HG03139 (cell line): ENCODE measurements around the gene OR4K13.

Experiments used
- ATAC-seq: cut with Tn5 transposase; IDR thresholded peaks from one replicate; pipeline ENCODE4 v1.9.1; 2021; ENCODE audit not compliant: unreplicated experiment

OR4K13 gene

GRCh38 chr14:20035938-20036337, at the start of gene OR4K13:
OR4K13 (minus strand) TSS chr14:20036038; CDS start chr14:20034758, 1,280 bp downstream.
- ATAC-seq = no peak

- no peak for ATAC-seq
Observed at GRCh38 chr14:20059745-20060144, 23.9 kb upstream of the OR4K13 start, which contains the start of gene OR4L1. OR4L1 (plus strand) TSS chr14:20060045; CDS start chr14:20060045, 0 bp downstream.

- no peak for ATAC-seq
Observed at GRCh38 chr14:20048202-20048601, 12.4 kb upstream of the OR4K13 start.

GRCh38 chr14:20044243-20044642, 8.4 kb upstream of the OR4K13 start:
- no peak for ATAC-seq

GRCh38 chr14:20035449-20035848, 389 bp downstream of the OR4K13 start:
- ATAC-seq = no peak

GRCh38 chr14:20031058-20031457, 4.8 kb downstream of the OR4K13 start:
- no peak for ATAC-seq

- no peak for ATAC-seq
Observed at GRCh38 chr14:20019257-20019865, 16.5 kb downstream of the OR4K13 start, which contains the start of gene OR4K14. OR4K14 (minus strand) TSS chr14:20019307; CDS start chr14:20015193, 4,114 bp downstream.

GRCh38 chr14:20008156-20008555, 27.7 kb downstream of the OR4K13 start:
- ATAC-seq = no peak

- no peak for ATAC-seq
Observed at GRCh38 chr14:20002319-20002718, 33.5 kb downstream of the OR4K13 start.

GRCh38 chr14:20001863-20002262, 34.0 kb downstream of the OR4K13 start, which contains the start of gene OR4Q2:
OR4Q2 (plus strand) TSS chr14:20002163.
- no peak for ATAC-seq

- ATAC-seq = no peak
Observed at GRCh38 chr14:19993438-19993837, 42.4 kb downstream of the OR4K13 start.
